GM19395 (cell line): ENCODE results near the gene BSPRY.
A peak's percentile ranks its signal among the peaks of the same experiment; 100 is the strongest.
"Not testable (repeated sequence)": the region's sequence is repeated elsewhere in the genome, so short reads cannot be mapped to it uniquely, and the experiment has no call there.

Experiments used
- ATAC-seq: cut with Tn5 transposase; IDR thresholded peaks from one replicate; pipeline ENCODE4 v1.9.1; 2021; ENCODE audit warnings: mild to moderate bottlenecking, moderate library complexity; ENCODE audit not compliant: unreplicated experiment

Gene BSPRY

GRCh38 chr9:113391917-113392316 lies 42.6 kb downstream of the BSPRY start:
- ATAC-seq = no peak

- ATAC-seq = no peak
Observed at GRCh38 chr9:113393281-113393680, 43.9 kb downstream of the BSPRY start.

GRCh38 chr9:113395000-113395861 lies 45.9 kb downstream of the BSPRY start:
- no peak for ATAC-seq

- no peak for ATAC-seq
Observed at GRCh38 chr9:113397203-113397631, 47.9 kb downstream of the BSPRY start.

- no peak for ATAC-seq
Observed at GRCh38 chr9:113398796-113399195, 49.5 kb downstream of the BSPRY start.

GRCh38 chr9:113399646-113400200 lies 50.4 kb downstream of the BSPRY start:
- no peak for ATAC-seq

GRCh38 chr9:113401027-113401792 lies 51.9 kb downstream of the BSPRY start, which contains the start of gene ALAD:
ALAD (minus strand) TSS chr9:113401284; CDS start chr9:113393559, 7,725 bp downstream.
- peak; percentile 95 for ATAC-seq

GRCh38 chr9:113403646-113404045 lies 54.3 kb downstream of the BSPRY start:
- ATAC-seq = no peak

- ATAC-seq = not testable (repeated sequence)
Observed at GRCh38 chr9:113406353-113406752, 57.0 kb downstream of the BSPRY start.

- peak; percentile 33 for ATAC-seq
Observed at GRCh38 chr9:113406873-113407511, 57.7 kb downstream of the BSPRY start.

- no peak for ATAC-seq
Observed at GRCh38 chr9:113409481-113409880, 60.1 kb downstream of the BSPRY start.

GRCh38 chr9:113409883-113410206 lies 60.5 kb downstream of the BSPRY start:
- ATAC-seq = peak; percentile 15

- ATAC-seq = peak; percentile 93
Observed at GRCh38 chr9:113410207-113410864, 61.0 kb downstream of the BSPRY start, which contains the start of the genes C9orf43 and POLE3. C9orf43 (plus strand) TSS chr9:113410747; CDS start chr9:113413494, 2,747 bp downstream. POLE3 (minus strand) TSS chr9:113410675; CDS start chr9:113410293, 382 bp downstream.

- peak; percentile 98 for ATAC-seq
Observed at GRCh38 chr9:113416149-113416721, 66.9 kb downstream of the BSPRY start.

GRCh38 chr9:113417370-113417769 lies 68.0 kb downstream of the BSPRY start:
- ATAC-seq = no peak
